PC-9 (cell line): ENCODE measurements around the gene UBN2. TPM values are rescaled to one million over a fixed set of nuclear protein-coding genes. Genes with fewer than 3 reads are reported as not detected.

Source experiments
- BruUV-seq: library from RNA; stranded (reverse); fragments of 400-500 nt; replicated peaks from 2 replicates; lab custom pipeline; 2021; lab: Mats Ljungman, UMichigan
- CTCF ChIA-PET: fragments of 300-600 bp; sonication (Branson Sonifier 250); formaldehyde crosslinking; loops from one replicate; lab custom pipeline; 2022; ENCODE audit warnings: antibody characterized with exemption; lab: Charles Lee
- POLR2A ChIA-PET: fragments of 300-600 bp; sonication (Branson Sonifier 250); formaldehyde crosslinking; loops from one replicate; lab custom pipeline; 2022; ENCODE audit warnings: antibody characterized with exemption; ENCODE audit not compliant: unreplicated experiment; lab: Charles Lee
- DNase-seq, 2 experiments: peaks; one replicate each; pipeline versions ENCODE4 v3.0.0 to v3.0.0-alpha.2; 2015 to 2022; ENCODE audit warnings: mixed read lengths in 1 of 2
- H2AFZ ChIP-seq: fragments of 200-600 bp; sonication (generic); 2 replicates; pipeline ENCODE4 v1.8.1; 2017; ENCODE audit warnings: antibody characterized with exemption
- H3F3A ChIP-seq: fragments of 200-600 bp; sonication (generic); 2 replicates; pipeline ENCODE4 v1.8.1; 2017; ENCODE audit warnings: antibody characterized with exemption, mild to moderate bottlenecking, low read depth; ENCODE audit not compliant: insufficient read depth
- H3K27ac ChIP-seq: fragments of 200-600 bp; sonication (generic); 2 replicates; pipeline ENCODE4 v1.6.1; 2016; ENCODE audit warnings: mixed run types
- H3K27me3 ChIP-seq: fragments of 200-600 bp; sonication (generic); 2 replicates; pipeline ENCODE4 v1.6.1; 2016; ENCODE audit warnings: low read depth, mixed run types; ENCODE audit not compliant: insufficient read depth
- H3K36me3 ChIP-seq: fragments of 200-600 bp; sonication (generic); 2 replicates; pipeline ENCODE4 v1.6.1; 2016; ENCODE audit warnings: low read depth, mixed run types
- H3K4me1 ChIP-seq: fragments of 200-600 bp; sonication (generic); replicated peaks from 2 replicates; pipeline ENCODE4 v1.6.1; 2016; ENCODE audit warnings: mixed run types; ENCODE audit not compliant: insufficient read depth
- H3K4me2 ChIP-seq: fragments of 200-600 bp; sonication (generic); 2 replicates; pipeline ENCODE4 v1.6.1; 2017; ENCODE audit warnings: mixed run types
- H3K4me3 ChIP-seq: fragments of 200-600 bp; sonication (generic); 2 replicates; pipeline ENCODE4 v1.6.1; 2016; ENCODE audit warnings: mixed run types
- H3K79me2 ChIP-seq: fragments of 200-600 bp; sonication (generic); 2 replicates; pipeline ENCODE4 v1.6.1; 2017; ENCODE audit warnings: low read depth, mixed run types
- H3K9me2 ChIP-seq: fragments of 200-600 bp; sonication (generic); 2 replicates; pipeline ENCODE4 v1.8.1; 2017; ENCODE audit warnings: mild to moderate bottlenecking; ENCODE audit not compliant: insufficient read depth
- H3K9me3 ChIP-seq: fragments of 200-600 bp; sonication (generic); 2 replicates; pipeline ENCODE4 v1.8.1; 2016; ENCODE audit warnings: low read depth; ENCODE audit not compliant: insufficient read depth
- H4K20me1 ChIP-seq: fragments of 200-600 bp; sonication (generic); 2 replicates; pipeline ENCODE4 v1.8.1; 2017; ENCODE audit not compliant: insufficient read depth
- EZH2 ChIP-seq: fragments of 200-600 bp; sonication (generic); IDR thresholded peaks from 2 replicates; pipeline ENCODE4 v1.8.0; 2017; ENCODE audit warnings: antibody characterized with exemption, low read depth
- intact Hi-C: fragments of 100-400 bp; cut with micrococcal nuclease; formaldehyde crosslinking; loops from one replicate; pipeline ENCODE4 v1.10.0; 2022; ENCODE audit not compliant: unreplicated experiment
- total RNA-seq: library from RNA; stranded (reverse); gene quantifications from 2 replicates; pipeline ENCODE4 v1.2.3, GENCODE V29; 2021
- TF ChIP-seq, protein P1 (sequence below): fragments of 200-600 bp; sonication (generic); conservative IDR thresholded peaks from 2 replicates; pipeline ENCODE4 v1.6.1; 2017; ENCODE audit warnings: mixed run types, antibody characterized with exemption, mild to moderate bottlenecking, moderate library complexity

UBN2 gene
- total RNA-seq, 1 experiment from 2014 or later, result 34.1 TPM

GRCh38 chr7:139232377-139232717, 1.3 kb downstream of the UBN2 start:
- intact Hi-C loops, result loop anchor here (5.0 to 10.0 kb wide), 3 partner anchors 100 to 1652 kb away; a partner anchor contains a TSS
- Histone ChIP-seq H2AFZ (peak overlapping the region; percentile 70), H3F3A (peaks cover 22% of the 10 kb centered on the region; the same call in 1 of the 2 replicates), H3K9me3 (no peaks in the 10 kb centered on the region), H3K4me3 (peak overlapping the region; percentile 98), H4K20me1 (peaks cover 21% of the 10 kb centered on the region), H3K9me2 (no peaks in the 10 kb centered on the region), H3K4me1 (peaks cover 45% of the 10 kb centered on the region), H3K79me2 (peaks cover 42% of the 10 kb centered on the region), H3K4me2 (peak overlapping the region; percentile 83), H3K27ac (peak overlapping the region; percentile 47), H3K36me3 (peaks cover 2% of the 10 kb centered on the region), H3K27me3 (no peaks in the 10 kb centered on the region)
- CTCF ChIA-PET, result interaction anchor here (0.7 kb wide), 1 partner anchor 127 kb away, joined by 3 read pairs; no protein-coding TSS in a partner anchor
- POLR2A ChIA-PET, result no interaction called here
- no peak for TF ChIP-seq EZH2
- TF ChIP-seq, protein P1, sequence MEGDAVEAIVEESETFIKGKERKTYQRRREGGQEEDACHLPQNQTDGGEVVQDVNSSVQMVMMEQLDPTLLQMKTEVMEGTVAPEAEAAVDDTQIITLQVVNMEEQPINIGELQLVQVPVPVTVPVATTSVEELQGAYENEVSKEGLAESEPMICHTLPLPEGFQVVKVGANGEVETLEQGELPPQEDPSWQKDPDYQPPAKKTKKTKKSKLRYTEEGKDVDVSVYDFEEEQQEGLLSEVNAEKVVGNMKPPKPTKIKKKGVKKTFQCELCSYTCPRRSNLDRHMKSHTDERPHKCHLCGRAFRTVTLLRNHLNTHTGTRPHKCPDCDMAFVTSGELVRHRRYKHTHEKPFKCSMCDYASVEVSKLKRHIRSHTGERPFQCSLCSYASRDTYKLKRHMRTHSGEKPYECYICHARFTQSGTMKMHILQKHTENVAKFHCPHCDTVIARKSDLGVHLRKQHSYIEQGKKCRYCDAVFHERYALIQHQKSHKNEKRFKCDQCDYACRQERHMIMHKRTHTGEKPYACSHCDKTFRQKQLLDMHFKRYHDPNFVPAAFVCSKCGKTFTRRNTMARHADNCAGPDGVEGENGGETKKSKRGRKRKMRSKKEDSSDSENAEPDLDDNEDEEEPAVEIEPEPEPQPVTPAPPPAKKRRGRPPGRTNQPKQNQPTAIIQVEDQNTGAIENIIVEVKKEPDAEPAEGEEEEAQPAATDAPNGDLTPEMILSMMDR, result no peak
- no TSS peak for BruUV-seq
- peak in 1 of 2 experiments; percentile 60 for DNase-seq

DNA sequence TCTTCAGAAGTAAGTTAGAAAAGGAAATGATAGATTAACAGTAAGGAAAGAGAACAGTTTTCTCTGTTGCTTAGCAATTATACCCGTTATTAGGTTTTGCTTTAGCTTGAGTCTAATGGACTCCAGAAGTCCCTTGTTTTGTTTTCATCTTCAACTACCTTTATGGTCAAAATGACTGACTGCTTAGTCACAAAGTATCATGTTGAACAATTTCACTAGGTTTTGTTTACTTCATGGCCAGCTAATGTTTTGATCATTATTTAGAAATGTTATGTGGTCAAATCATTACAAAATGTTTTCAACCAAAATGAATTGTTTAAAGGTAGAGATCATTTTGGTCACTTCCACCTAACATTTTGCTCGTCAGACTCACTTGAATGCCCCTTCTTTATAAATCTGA, 1.9 kb downstream of the UBN2 start:
- DNase-seq, result peak in 1 of 2 experiments; percentile 94
- H3K36me3 ChIP-seq, result peaks cover 8% of the 10 kb centered on the region
- peaks cover 42% of the 10 kb centered on the region for H3K79me2 ChIP-seq
- peaks cover 22% of the 10 kb centered on the region; the same call in 1 of the 2 replicates for H3F3A ChIP-seq
- peak overlapping the region; percentile 47 for H3K27ac ChIP-seq
- TSS peak; percentile 29 for BruUV-seq
- H4K20me1 ChIP-seq, result peaks cover 21% of the 10 kb centered on the region
- intact Hi-C loops, result loop anchor here (5.0 to 10.0 kb wide), 3 partner anchors 101 to 1652 kb away; a partner anchor contains a TSS
- H3K4me1 ChIP-seq, result peaks cover 45% of the 10 kb centered on the region
- H3K27me3 ChIP-seq, result no peaks in the 10 kb centered on the region
- H3K4me3 ChIP-seq, result peak overlapping the region; percentile 98
- no peak overlapping the region for H2AFZ ChIP-seq
- no peaks in the 10 kb centered on the region for H3K9me3 ChIP-seq
- ChIA-PET POLR2A (interaction anchor here (0.5 kb wide), 1 partner anchor 107 kb away, joined by 3 read pairs; no protein-coding TSS in a partner anchor), CTCF (no interaction called here)
- no peak for TF ChIP-seq EZH2
- TF ChIP-seq, protein P1, result no peak
- H3K4me2 ChIP-seq, result peak overlapping the region; percentile 83
- no peaks in the 10 kb centered on the region for H3K9me2 ChIP-seq

DNA sequence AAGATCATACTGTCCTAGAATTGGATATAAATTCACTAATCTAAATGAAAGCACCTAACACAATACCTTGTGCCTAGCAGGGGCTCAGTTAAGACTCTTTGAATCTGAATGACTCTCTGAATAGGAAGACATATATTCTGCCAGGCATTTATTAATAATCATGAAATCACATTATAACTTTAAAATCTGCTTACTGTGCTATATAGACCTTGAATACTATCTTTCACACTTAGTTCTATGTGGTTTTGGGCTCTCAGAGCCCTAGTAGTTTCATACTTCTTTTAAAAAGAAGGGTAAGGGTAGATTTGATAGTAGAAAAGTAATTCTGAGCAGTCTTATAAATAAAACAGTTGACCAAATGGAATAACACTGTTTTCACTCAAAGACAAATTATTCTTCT, 10.2 kb downstream of the UBN2 start:
- H3K36me3 ChIP-seq, result peaks cover 41% of the 10 kb centered on the region
- no peaks in the 10 kb centered on the region for H3K27me3 ChIP-seq
- no TSS peak for BruUV-seq
- peaks cover 44% of the 10 kb centered on the region for H3K4me1 ChIP-seq
- no peaks in the 10 kb centered on the region for H3K9me2 ChIP-seq
- no peak for DNase-seq
- H3K79me2 ChIP-seq, result peaks cover 11% of the 10 kb centered on the region
- H3K4me3 ChIP-seq, result no peak overlapping the region
- peaks cover 3% of the 10 kb centered on the region; the same call in 1 of the 2 replicates for H4K20me1 ChIP-seq
- ChIA-PET POLR2A (interaction anchor here (0.5 kb wide), 1 partner anchor 387 kb away, joined by 21 read pairs; no protein-coding TSS in a partner anchor), CTCF (no interaction called here)
- TF ChIP-seq, protein P1, result no peak
- no peak for TF ChIP-seq EZH2
- no peak overlapping the region for H2AFZ ChIP-seq
- no peak overlapping the region for H3K27ac ChIP-seq
- intact Hi-C loops, result no loop called here
- no peak overlapping the region for H3K4me2 ChIP-seq
- H3F3A ChIP-seq, result peaks cover 21% of the 10 kb centered on the region
- no peaks in the 10 kb centered on the region for H3K9me3 ChIP-seq
